Skeletal muscle satellite cell (primary cell): ENCODE results near the gene GNG4.
"Not testable (repeated sequence)": the region's sequence is repeated elsewhere in the genome, so short reads cannot be mapped to it uniquely, and the experiment has no call there.

ENCODE experiments used
- H3K27me3 ChIP-seq: 2 replicates; pipeline ENCODE4 v1.7.0; 2013; ENCODE audit warnings: low read length; ENCODE audit not compliant: control insufficient read depth, insufficient read depth
- H3K36me3 ChIP-seq: 2 replicates; pipeline ENCODE4 v1.7.0; 2013; ENCODE audit warnings: mild to moderate bottlenecking, control low read depth, low read length; ENCODE audit not compliant: insufficient read depth
- H3K4me1 ChIP-seq: 2 replicates; pipeline ENCODE4 v1.7.0; 2013; ENCODE audit warnings: low read length; ENCODE audit not compliant: control insufficient read depth, insufficient read depth
- H3K4me2 ChIP-seq: 2 replicates; pipeline ENCODE4 v1.7.0; 2013; ENCODE audit warnings: mild to moderate bottlenecking, low read length
- H3K4me3 ChIP-seq: 2 replicates; pipeline ENCODE4 v1.7.0; 2013; ENCODE audit warnings: low read length
- H3K9ac ChIP-seq: 2 replicates; pipeline ENCODE4 v1.7.0; 2013; ENCODE audit warnings: mild to moderate bottlenecking, low read depth, low read length, moderate library complexity
- H3K9me3 ChIP-seq: replicated peaks from 2 replicates; pipeline ENCODE4 v1.7.0; 2013; ENCODE audit warnings: mild to moderate bottlenecking, control low read depth, low read length

GNG4 gene

DNA sequence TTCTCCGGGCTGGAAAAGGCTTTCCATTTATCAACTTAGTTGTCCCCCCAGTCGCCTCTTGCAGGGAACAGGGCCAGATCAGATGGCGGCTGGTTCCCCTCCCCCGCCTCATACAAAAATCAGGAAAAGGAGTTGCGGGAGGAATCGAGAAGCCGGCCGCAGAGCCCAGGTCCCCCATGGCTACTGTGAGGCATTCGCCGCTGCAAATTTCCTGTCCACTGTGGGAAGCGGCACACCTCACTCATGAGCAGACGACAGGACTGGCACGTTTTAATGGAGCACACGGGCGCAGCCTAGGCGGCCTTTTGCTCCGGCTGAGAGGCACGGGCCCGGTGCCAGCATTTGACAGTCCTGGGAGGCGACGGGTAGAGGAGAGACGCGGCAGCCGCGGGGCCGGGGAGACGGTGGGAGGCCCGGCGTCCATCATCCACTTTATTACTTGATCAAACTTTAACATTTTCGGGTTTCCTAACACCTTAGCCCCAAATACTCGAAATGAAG, 1.1 kb downstream of the GNG4 start:
- Histone ChIP-seq H3K9ac (no peak overlapping the region), H3K4me3 (peak overlapping the region; percentile 71), H3K4me2 (peak overlapping the region; percentile 94), H3K9me3 (no peaks in the 10 kb centered on the region), H3K27me3 (peaks cover 29% of the 10 kb centered on the region), H3K4me1 (peaks cover 19% of the 10 kb centered on the region), H3K36me3 (no peaks in the 10 kb centered on the region)

GRCh38 chr1:235647537-235647936, 2.0 kb downstream of the GNG4 start:
- H3K9me3 ChIP-seq, H3K4me3 ChIP-seq, H3K36me3 ChIP-seq, H3K9ac ChIP-seq, H3K4me2 ChIP-seq: not testable (repeated sequence)
- Histone ChIP-seq H3K27me3 (peaks cover 32% of the 10 kb centered on the region), H3K4me1 (peaks cover 19% of the 10 kb centered on the region)

- Histone ChIP-seq H3K9ac (no peak overlapping the region), H3K4me2 (no peak overlapping the region), H3K4me3 (no peak overlapping the region), H3K36me3 (no peaks in the 10 kb centered on the region), H3K9me3 (no peaks in the 10 kb centered on the region), H3K27me3 (peaks cover 31% of the 10 kb centered on the region), H3K4me1 (peaks cover 19% of the 10 kb centered on the region)
Measured at GRCh38 chr1:235646463-235646862, 3.1 kb downstream of the GNG4 start.

DNA sequence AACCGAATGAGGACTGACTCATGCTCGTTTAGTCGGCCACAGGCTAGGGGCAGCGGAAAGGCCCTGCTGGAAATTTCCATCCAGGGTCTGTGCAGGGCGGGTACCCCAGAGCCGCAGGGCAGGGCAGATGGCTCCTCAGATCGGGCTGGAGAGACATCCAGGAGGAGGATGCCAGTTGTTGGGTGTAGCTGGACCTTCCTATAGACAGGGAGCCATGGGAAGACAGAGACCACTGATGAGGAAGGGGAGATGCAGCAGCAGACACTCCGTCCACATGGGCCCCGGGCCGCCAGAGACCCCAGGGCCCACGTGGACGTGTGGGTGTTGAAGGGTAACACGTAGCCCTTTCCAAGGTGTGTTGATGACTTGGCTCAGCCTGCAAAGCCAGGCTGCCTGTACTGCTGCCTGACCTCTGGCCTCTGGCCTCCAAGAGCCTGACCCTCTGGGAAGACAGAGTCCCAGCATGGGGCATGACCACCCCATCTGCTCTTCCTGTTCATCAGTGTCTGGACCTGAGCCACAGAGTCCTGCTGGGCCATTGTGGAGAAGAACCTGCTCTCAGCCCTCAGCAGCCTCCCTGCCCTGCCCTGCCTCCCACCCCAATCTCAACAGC, 4.8 kb downstream of the GNG4 start:
- Histone ChIP-seq H3K36me3 (no peaks in the 10 kb centered on the region), H3K9me3 (no peaks in the 10 kb centered on the region), H3K4me1 (peaks cover 12% of the 10 kb centered on the region), H3K9ac (no peak overlapping the region), H3K27me3 (peaks cover 19% of the 10 kb centered on the region), H3K4me2 (no peak overlapping the region), H3K4me3 (no peak overlapping the region)

DNA sequence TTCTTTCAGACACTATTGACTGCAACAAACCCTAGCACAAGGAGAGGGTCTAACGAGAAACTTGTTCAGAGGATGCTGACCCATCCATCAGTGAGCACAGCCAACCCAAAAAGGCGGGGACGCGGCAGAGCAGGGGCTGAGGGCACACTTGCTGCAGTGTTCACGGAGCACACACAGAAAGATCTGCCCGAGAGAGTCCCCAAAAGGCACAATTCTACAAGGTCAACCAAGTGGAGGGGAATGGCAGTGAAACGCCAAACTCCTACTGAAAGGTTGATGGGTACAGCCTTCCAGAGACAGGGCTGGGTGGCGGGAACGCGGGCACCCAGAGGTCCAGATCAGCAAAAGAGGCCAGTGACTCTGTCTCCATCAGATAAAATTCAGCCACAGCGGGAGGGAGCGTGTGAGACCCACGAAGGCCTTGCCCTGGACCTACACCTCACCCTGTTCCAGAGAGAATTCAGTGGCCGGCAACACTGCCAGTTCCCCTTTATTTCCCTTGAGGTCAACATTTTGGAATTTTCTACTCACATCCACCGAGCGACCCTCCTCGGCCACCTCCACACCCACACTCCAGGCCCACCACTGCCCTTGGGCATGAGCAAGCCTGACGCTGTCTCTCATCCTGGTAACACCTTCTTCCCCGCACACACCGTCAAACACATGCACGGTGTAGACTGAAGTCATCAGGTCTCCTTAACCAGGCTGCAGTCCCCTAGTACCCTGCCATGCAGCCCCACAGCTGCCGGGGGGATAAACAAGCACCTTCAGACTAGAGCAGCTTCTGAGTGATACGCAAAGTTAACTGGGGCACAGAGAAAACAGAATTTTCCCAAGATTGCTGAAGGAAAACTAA, 5.5 kb downstream of the GNG4 start:
- Histone ChIP-seq H3K36me3 (no peaks in the 10 kb centered on the region), H3K4me1 (peaks cover 7% of the 10 kb centered on the region), H3K9ac (no peak overlapping the region), H3K9me3 (no peaks in the 10 kb centered on the region), H3K4me2 (no peak overlapping the region), H3K27me3 (peaks cover 19% of the 10 kb centered on the region), H3K4me3 (no peak overlapping the region)

GRCh38 chr1:235642943-235643371, 6.6 kb downstream of the GNG4 start:
- Histone ChIP-seq H3K4me1 (no peaks in the 10 kb centered on the region), H3K36me3 (no peaks in the 10 kb centered on the region), H3K27me3 (peaks cover 19% of the 10 kb centered on the region), H3K4me2 (no peak overlapping the region), H3K4me3 (no peak overlapping the region), H3K9ac (no peak overlapping the region), H3K9me3 (no peaks in the 10 kb centered on the region)

GRCh38 chr1:235642011-235642942, 7.3 kb downstream of the GNG4 start:
- H3K36me3 ChIP-seq, result no peaks in the 10 kb centered on the region
- H3K4me1 ChIP-seq, result no peaks in the 10 kb centered on the region
- H3K9me3 ChIP-seq, result no peaks in the 10 kb centered on the region
- H3K4me3 ChIP-seq, result no peak overlapping the region
- peaks cover 17% of the 10 kb centered on the region for H3K27me3 ChIP-seq
- peak overlapping the region; percentile 45 for H3K4me2 ChIP-seq
- no peak overlapping the region for H3K9ac ChIP-seq

DNA sequence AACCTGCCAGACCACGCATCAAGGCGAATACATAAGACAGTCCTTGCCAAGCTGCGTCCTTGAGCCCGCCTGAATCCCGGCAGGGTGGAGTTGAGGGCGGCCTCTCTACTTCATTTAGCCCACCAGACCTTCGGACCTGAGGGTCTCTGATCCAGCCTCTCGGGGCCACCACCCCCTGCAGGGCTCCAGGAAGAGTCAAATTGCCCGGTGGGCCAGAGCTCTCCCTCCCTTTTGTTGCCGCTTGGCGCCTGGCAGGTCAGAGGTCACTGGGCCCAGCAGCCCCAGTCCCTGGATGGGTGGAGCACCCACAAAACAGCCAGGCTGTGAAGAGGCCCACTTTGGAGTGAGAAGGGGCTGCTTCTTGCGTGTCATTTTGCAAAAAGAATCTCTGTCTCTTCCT, 9.0 kb downstream of the GNG4 start:
- Histone ChIP-seq H3K4me1 (no peaks in the 10 kb centered on the region), H3K4me2 (no peak overlapping the region), H3K27me3 (peaks cover 4% of the 10 kb centered on the region), H3K9me3 (no peaks in the 10 kb centered on the region), H3K36me3 (no peaks in the 10 kb centered on the region), H3K9ac (no peak overlapping the region), H3K4me3 (no peak overlapping the region)

DNA sequence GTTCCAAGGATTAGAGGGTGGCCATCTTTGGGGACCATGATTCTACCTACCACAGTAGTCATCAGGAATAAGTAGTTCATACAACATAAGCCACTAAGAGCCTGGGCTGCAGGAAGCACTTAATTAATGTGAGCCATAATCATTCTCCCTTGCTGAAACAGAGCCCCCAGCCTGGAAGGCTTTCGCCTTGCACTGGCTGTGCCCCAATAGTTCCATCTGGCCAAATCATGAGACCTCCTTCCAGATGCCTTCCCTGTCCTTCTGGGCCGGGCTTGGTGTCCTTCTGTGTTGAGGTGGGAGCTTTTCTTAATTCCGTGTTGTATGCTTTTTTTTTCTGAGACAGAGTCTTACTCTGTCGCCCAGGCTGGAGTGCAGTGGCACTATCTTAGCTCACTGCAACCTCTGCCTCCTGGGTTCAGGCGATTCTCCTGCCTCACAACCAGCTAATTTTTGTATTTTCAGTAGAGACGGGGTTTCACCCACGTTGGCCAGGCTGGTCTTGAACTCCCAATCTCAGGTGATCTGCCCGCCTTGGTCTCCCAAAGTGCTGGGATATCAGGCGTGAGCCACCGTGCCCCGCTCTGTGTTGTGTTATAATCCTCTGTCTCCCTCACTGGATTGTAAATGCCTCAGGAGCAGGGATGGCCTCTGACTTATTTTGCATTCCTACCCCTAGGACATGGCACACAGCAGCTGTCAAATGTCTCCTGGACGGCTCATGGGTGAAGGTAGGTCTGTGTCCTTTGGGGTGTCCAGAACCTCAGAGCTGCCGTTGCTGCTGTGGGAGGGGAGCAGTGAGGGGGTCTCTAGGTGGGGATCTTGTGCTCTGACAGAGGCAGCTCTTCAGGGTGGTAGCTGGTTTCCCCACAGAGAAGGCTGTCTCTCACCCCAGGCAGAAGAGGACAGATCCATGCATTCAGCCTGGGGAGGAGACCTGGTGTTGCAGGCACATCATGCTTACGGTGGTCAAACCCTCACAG, 10.1 kb downstream of the GNG4 start:
- H3K4me1 ChIP-seq, result no peaks in the 10 kb centered on the region
- no peaks in the 10 kb centered on the region for H3K9me3 ChIP-seq
- no peak overlapping the region for H3K4me3 ChIP-seq
- H3K4me2 ChIP-seq, result no peak overlapping the region
- no peak overlapping the region for H3K9ac ChIP-seq
- H3K36me3 ChIP-seq, result no peaks in the 10 kb centered on the region
- peaks cover 4% of the 10 kb centered on the region for H3K27me3 ChIP-seq

DNA sequence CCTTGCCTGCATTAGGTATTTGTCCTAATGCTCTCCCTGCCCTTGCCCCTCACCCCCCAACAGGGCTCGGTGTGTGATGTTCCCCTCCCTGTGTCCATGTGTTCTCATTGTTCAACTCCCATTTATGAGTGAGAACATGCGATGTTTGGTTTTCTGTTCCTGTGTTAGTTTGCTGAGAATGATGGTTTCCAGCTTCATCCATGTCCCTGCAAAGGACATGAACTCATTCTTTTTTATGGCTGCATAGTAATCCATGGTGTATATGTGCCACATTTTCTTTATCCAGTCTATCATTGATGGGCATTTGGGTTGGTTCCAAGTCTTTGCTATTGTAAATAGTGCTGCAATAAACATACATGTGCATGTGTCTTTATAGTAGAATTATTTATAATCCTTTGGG, 11.0 kb downstream of the GNG4 start:
- not testable (repeated sequence) for H3K9ac ChIP-seq, H3K4me1 ChIP-seq, H3K27me3 ChIP-seq, H3K9me3 ChIP-seq, H3K36me3 ChIP-seq, H3K4me3 ChIP-seq, H3K4me2 ChIP-seq
